Kidney (tissue), 14 donors: Measurements from ENCODE around the gene DCTD. TPM values are rescaled to one million over a fixed set of nuclear protein-coding genes. Genes with fewer than 3 reads are reported as not detected.

Source experiments
- DNase-seq, 5 donors: peaks; one replicate each; pipeline ENCODE4 v3.0.0-alpha.2; 2013 to 2020
- FAIRE-seq: peaks from 2 replicates; lab custom pipeline; 2012; peaks lifted over from hg19 to GRCh38; lab: Jason Lieb, UNC
- H3K27ac ChIP-seq, 2 donors: one replicate each; pipeline ENCODE4 v1.7.0; 2013; ENCODE audit warnings: low read depth in 2 of 2, low read length in 2 of 2, inconsistent platforms in 1 of 2
- H3K27me3 ChIP-seq: one replicate; pipeline ENCODE4 v1.7.1; 2013; ENCODE audit warnings: low read length, inconsistent platforms; ENCODE audit not compliant: control insufficient read depth, insufficient read depth
- H3K36me3 ChIP-seq, 3 donors: one replicate each; pipeline versions ENCODE4 v1.7.0 to v1.7.1; 2013; ENCODE audit warnings: low read length in 3 of 3, control low read depth in 1 of 3, inconsistent platforms in 1 of 3; ENCODE audit not compliant: insufficient read depth in 3 of 3, control insufficient read depth in 2 of 3
- H3K4me1 ChIP-seq, 3 donors: one replicate each; pipeline versions ENCODE4 v1.7.0 to v1.7.1; 2013; ENCODE audit warnings: low read length in 3 of 3, inconsistent platforms in 1 of 3, low read depth in 1 of 3; ENCODE audit not compliant: control insufficient read depth in 2 of 3, insufficient read depth in 2 of 3
- H3K4me3 ChIP-seq, 3 donors: one replicate each; pipeline versions ENCODE4 v1.7.0 to v1.8.1; 2013; ENCODE audit warnings: low read length in 3 of 3, control low read depth in 1 of 3, inconsistent platforms in 1 of 3
- H3K9ac ChIP-seq, 3 donors: one replicate each; pipeline versions ENCODE4 v1.7.0 to v1.7.1; 2013; ENCODE audit warnings: low read length in 3 of 3, control low read depth in 1 of 3, inconsistent platforms in 1 of 3
- H3K9me3 ChIP-seq, 3 donors: one replicate each; pipeline versions ENCODE4 v1.7.0 to v1.7.1; 2013; ENCODE audit warnings: low read length in 3 of 3, control low read depth in 1 of 3, inconsistent platforms in 1 of 3; ENCODE audit not compliant: control insufficient read depth in 2 of 3, insufficient read depth in 1 of 3
- CTCF ChIP-seq: IDR thresholded peaks from 3 replicates; pipeline ENCODE4 v1.5.1; 2012; ENCODE audit warnings: mild to moderate bottlenecking, moderate library complexity, borderline replicate concordance; ENCODE audit not compliant: insufficient read depth; ENCODE audit errors: extremely low read depth
- intact Hi-C: fragments of 100-400 bp; cut with DNase I; formaldehyde crosslinking; loops from one replicate; pipeline ENCODE4 v1.11.1; 2022
- polyA plus RNA-seq: library from polyadenylated mRNA; stranded (reverse); fragments of 350-450 nt; fragmentation: Illumina TruSeq; extraction: RNeasy Lipid Tissue Mini Kit (QIAGEN cat#74804); gene quantifications from one replicate; pipeline ENCODE4 v1.2.3, GENCODE V29; 2014; ENCODE audit warnings: low read depth, low replicate concordance; ENCODE audit not compliant: insufficient read depth
- total RNA-seq: library from RNA; stranded (reverse); fragmentation: NEBNext Ultra II Directional; extraction: Animal tissue kit (Norgen Biotek cat#: 25700); gene quantifications from one replicate; pipeline ENCODE4 v1.2.1, GENCODE V29; 2021
- donor health status: control.
- donor health status: control.
- donor health status: control.
- donor health status: control.
- donor health status: control.
- donor health status: DM: yes; HTN: yes; CAD: no.
- donor health status: Normal renal cell carcinoma (clear cell type).

DCTD gene
- total and polyA plus RNA-seq, 2 donors from 2014 or later: 54.9 to 99.6 TPM

GRCh38 chr4:182960228-182960627 lies 43.0 kb upstream of the DCTD start:
- H3K4me3 ChIP-seq: no peak overlapping the region
- no peaks in the 10 kb centered on the region for H3K4me1 ChIP-seq
- H3K27me3 ChIP-seq: no peaks in the 10 kb centered on the region
- DNase-seq (no peak), FAIRE-seq (no peak)
- peaks cover 0 to 3% (median 0%) of the 10 kb centered on the region in 3 donors for H3K9me3 ChIP-seq
- no peak overlapping the region for H3K27ac ChIP-seq
- H3K9ac ChIP-seq: no peak overlapping the region
- TF ChIP-seq CTCF: no peak
- H3K36me3 ChIP-seq: no peaks in the 10 kb centered on the region
- intact Hi-C loops: no loop called here

GRCh38 chr4:182955411-182955810 lies 38.2 kb upstream of the DCTD start:
- H3K9ac ChIP-seq: no peak overlapping the region
- H3K4me3 ChIP-seq: no peak overlapping the region
- peaks cover 0 to 3% (median 0%) of the 10 kb centered on the region in 3 donors for H3K9me3 ChIP-seq
- DNase-seq: no peak
- no peak for FAIRE-seq
- no peaks in the 10 kb centered on the region for H3K27me3 ChIP-seq
- intact Hi-C loops: no loop called here
- H3K4me1 ChIP-seq: no peaks in the 10 kb centered on the region
- H3K27ac ChIP-seq: no peak overlapping the region
- TF ChIP-seq CTCF: no peak
- H3K36me3 ChIP-seq: no peaks in the 10 kb centered on the region

DNA sequence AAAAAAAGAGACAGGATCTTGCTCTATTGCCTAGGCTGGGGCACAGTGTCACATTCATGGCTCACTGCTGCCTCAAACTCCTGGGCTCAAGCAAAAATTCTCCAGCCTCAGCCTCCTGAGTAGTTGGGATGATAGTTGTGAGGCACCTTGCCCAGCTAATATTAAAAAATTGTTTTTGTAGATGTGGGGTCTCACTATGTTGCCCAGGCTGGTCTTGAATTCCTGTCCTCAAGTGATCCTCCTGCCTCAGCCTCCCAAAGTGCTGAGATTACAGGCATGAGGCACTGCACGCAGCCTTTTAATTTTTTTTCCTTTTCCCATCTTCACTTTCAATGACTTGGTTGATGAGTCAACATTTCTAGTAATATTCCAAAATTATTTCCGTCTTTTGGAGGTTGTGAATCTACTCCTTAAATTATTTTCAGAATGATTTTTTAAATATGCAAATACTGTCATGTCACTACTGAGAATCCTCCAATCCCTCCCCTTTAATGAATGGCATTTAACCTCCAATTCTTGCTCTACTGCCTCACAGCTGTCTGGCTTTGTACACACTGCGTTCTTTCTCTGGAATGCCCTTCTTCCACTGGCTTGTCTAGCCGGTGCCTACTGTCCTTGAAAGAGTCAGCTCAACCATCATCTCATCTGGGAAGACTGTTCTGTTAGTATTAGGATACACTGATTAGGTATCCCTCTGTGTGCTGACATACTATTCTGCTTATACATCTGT lies 27.5 kb upstream of the DCTD start:
- no peak overlapping the region for H3K27ac ChIP-seq
- H3K4me1 ChIP-seq: no peaks in the 10 kb centered on the region
- DNase-seq (no peak), FAIRE-seq (no peak)
- intact Hi-C loops: no loop called here
- TF ChIP-seq CTCF: no peak
- no peaks in the 10 kb centered on the region for H3K36me3 ChIP-seq
- H3K9ac ChIP-seq: no peak overlapping the region
- H3K9me3 ChIP-seq: no peaks in the 10 kb centered on the region
- peaks cover 3% of the 10 kb centered on the region for H3K27me3 ChIP-seq
- no peak overlapping the region for H3K4me3 ChIP-seq
